ENCODE measurements around the gene RUNX2.

DNA sequence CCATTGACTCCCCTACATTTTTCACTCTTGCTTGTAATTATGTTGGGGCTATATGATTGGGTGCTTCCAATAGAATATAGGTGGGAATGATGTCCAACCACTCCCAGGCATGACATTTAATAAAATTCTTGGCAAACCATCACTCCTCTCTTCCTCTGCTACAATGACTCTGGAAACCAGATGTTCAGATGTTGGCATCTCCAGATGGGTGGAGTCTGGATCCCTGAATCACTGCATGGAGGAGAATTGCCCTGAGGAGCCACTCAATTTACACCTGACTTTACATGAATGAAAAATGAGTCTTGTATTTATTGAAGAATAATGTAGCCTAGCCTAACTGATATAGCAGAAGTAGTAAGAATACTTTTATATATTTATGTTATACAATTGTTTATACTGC lies 356.3 kb downstream of the RUNX2 start:
- TF ChIP-seq, protein P1, sequence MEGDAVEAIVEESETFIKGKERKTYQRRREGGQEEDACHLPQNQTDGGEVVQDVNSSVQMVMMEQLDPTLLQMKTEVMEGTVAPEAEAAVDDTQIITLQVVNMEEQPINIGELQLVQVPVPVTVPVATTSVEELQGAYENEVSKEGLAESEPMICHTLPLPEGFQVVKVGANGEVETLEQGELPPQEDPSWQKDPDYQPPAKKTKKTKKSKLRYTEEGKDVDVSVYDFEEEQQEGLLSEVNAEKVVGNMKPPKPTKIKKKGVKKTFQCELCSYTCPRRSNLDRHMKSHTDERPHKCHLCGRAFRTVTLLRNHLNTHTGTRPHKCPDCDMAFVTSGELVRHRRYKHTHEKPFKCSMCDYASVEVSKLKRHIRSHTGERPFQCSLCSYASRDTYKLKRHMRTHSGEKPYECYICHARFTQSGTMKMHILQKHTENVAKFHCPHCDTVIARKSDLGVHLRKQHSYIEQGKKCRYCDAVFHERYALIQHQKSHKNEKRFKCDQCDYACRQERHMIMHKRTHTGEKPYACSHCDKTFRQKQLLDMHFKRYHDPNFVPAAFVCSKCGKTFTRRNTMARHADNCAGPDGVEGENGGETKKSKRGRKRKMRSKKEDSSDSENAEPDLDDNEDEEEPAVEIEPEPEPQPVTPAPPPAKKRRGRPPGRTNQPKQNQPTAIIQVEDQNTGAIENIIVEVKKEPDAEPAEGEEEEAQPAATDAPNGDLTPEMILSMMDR (conservative IDR thresholded peaks at IDR 0.05) = no peak
- TF ChIP-seq ZFX (IDR thresholded peaks at IDR 0.05) = no peak

Data from C4-2B (cell line).